Urinary bladder (tissue), 4 donors: ENCODE measurements around the gene PBX1. TPM values are rescaled to one million over a fixed set of nuclear protein-coding genes. Genes with fewer than 3 reads are reported as not detected.

Experiments
- DNase-seq: peaks from one replicate; pipeline ENCODE4 v3.0.0-alpha.2; 2015; ENCODE audit errors: extremely low spot score
- H3K27ac ChIP-seq: one replicate; pipeline ENCODE4 v1.5.1; 2013; ENCODE audit warnings: low read depth, mild to moderate bottlenecking, moderate library complexity
- H3K36me3 ChIP-seq: one replicate; pipeline ENCODE4 v1.6.1; 2013; ENCODE audit warnings: mild to moderate bottlenecking, moderate library complexity; ENCODE audit not compliant: insufficient read depth
- H3K4me1 ChIP-seq: one replicate; pipeline ENCODE4 v1.6.1; 2013; ENCODE audit warnings: mild to moderate bottlenecking, moderate library complexity; ENCODE audit not compliant: insufficient read depth
- H3K4me3 ChIP-seq: one replicate; pipeline ENCODE4 v1.5.1; 2013; ENCODE audit warnings: low read depth, low read length
- WGBS: extraction: QIAGEN DNeasy Blood & Tissue Kit; methylation state at CpG from one replicate; pipeline ENCODE4 v1.1.7; 2013; 5-methylcytosine and 5-hydroxymethylcytosine counted together
- polyA plus RNA-seq: library from polyadenylated mRNA; stranded (reverse); fragments of 200-250 nt; gene quantifications from one replicate; pipeline ENCODE4 v1.2.3, GENCODE V29; 2013
- total RNA-seq: library from RNA; depleted of rRNA; stranded (reverse); fragments of >200 nt; gene quantifications from one replicate; pipeline ENCODE4 v1.2.3, GENCODE V29; 2014
- donor health status: healthy with polysubstance abuse.
- donor health status: healthy.

The PBX1 gene
- total and polyA plus RNA-seq, 2 donors = 67.8 to 241 TPM

- Histone ChIP-seq H3K36me3 (no peaks in the 10 kb centered on the region), H3K4me3 (no peak overlapping the region), H3K27ac (no peak overlapping the region), H3K4me1 (peaks cover 2% of the 10 kb centered on the region)
- no peak for DNase-seq
- WGBS = 35% methylated on average over 8 of the region's 8 CpGs
These were observed 148.9 kb downstream of the PBX1 start for GRCh38 chr1:164707868-164708331.

- H3K4me3 ChIP-seq = no peak overlapping the region
- no peaks in the 10 kb centered on the region for H3K36me3 ChIP-seq
- WGBS = 89% methylated on average over 3 of the region's 3 CpGs
- H3K4me1 ChIP-seq = peaks cover 2% of the 10 kb centered on the region
- DNase-seq = no peak
- H3K27ac ChIP-seq = no peak overlapping the region
These were observed 149.6 kb downstream of the PBX1 start for GRCh38 chr1:164708596-164708995.

GRCh38 chr1:164709126-164709525 is 150.1 kb downstream of the PBX1 start:
- Histone ChIP-seq H3K4me1 (peaks cover 2% of the 10 kb centered on the region), H3K36me3 (no peaks in the 10 kb centered on the region), H3K27ac (peak overlapping the region; percentile 49), H3K4me3 (no peak overlapping the region)
- 53% methylated on average over 4 of the region's 4 CpGs for WGBS
- DNase-seq = no peak

GRCh38 chr1:164709541-164710278 is 150.7 kb downstream of the PBX1 start:
- DNase-seq = no peak
- no peak overlapping the region for H3K27ac ChIP-seq
- WGBS = 68% methylated on average over 10 of the region's 10 CpGs
- H3K4me3 ChIP-seq = no peak overlapping the region
- H3K4me1 ChIP-seq = peaks cover 2% of the 10 kb centered on the region
- H3K36me3 ChIP-seq = no peaks in the 10 kb centered on the region

- no peak overlapping the region for H3K27ac ChIP-seq
- H3K4me3 ChIP-seq = no peak overlapping the region
- H3K36me3 ChIP-seq = no peaks in the 10 kb centered on the region
- peaks cover 2% of the 10 kb centered on the region for H3K4me1 ChIP-seq
- no peak for DNase-seq
- 26% methylated on average over 25 of the region's 25 CpGs for WGBS
These were observed 153.4 kb downstream of the PBX1 start for GRCh38 chr1:164712131-164713036.

GRCh38 chr1:164713456-164714207 is 154.6 kb downstream of the PBX1 start:
- Histone ChIP-seq H3K4me3 (no peak overlapping the region), H3K36me3 (no peaks in the 10 kb centered on the region), H3K27ac (no peak overlapping the region), H3K4me1 (peaks cover 2% of the 10 kb centered on the region)
- no peak for DNase-seq
- 43% methylated on average over 5 of the region's 5 CpGs for WGBS

- WGBS = 82% methylated on average over 8 of the region's 8 CpGs
- Histone ChIP-seq H3K4me1 (peaks cover 4% of the 10 kb centered on the region), H3K36me3 (no peaks in the 10 kb centered on the region), H3K27ac (no peak overlapping the region), H3K4me3 (no peak overlapping the region)
- no peak for DNase-seq
These were observed 158.2 kb downstream of the PBX1 start for GRCh38 chr1:164716992-164717703.

GRCh38 chr1:164718821-164719220 is 159.8 kb downstream of the PBX1 start:
- Histone ChIP-seq H3K27ac (no peak overlapping the region), H3K36me3 (no peaks in the 10 kb centered on the region), H3K4me3 (no peak overlapping the region), H3K4me1 (peaks cover 4% of the 10 kb centered on the region)
- 36% methylated on average over 1 of the region's 1 CpG for WGBS
- no peak for DNase-seq

GRCh38 chr1:164719676-164720439 is 160.9 kb downstream of the PBX1 start:
- Histone ChIP-seq H3K27ac (no peak overlapping the region), H3K36me3 (no peaks in the 10 kb centered on the region), H3K4me1 (peaks cover 4% of the 10 kb centered on the region), H3K4me3 (no peak overlapping the region)
- 69% methylated on average over 8 of the region's 8 CpGs for WGBS
- no peak for DNase-seq

- Histone ChIP-seq H3K27ac (no peak overlapping the region), H3K4me1 (peaks cover 4% of the 10 kb centered on the region)
- 49% methylated on average over 7 of the region's 7 CpGs for WGBS
These were observed 161.7 kb downstream of the PBX1 start for GRCh38 chr1:164720440-164721227.

GRCh38 chr1:164721228-164721496 is 162.2 kb downstream of the PBX1 start:
- H3K4me3 ChIP-seq = no peak overlapping the region
- 14% methylated on average over 2 of the region's 2 CpGs for WGBS
- H3K4me1 ChIP-seq = peaks cover 4% of the 10 kb centered on the region
- H3K27ac ChIP-seq = no peak overlapping the region
- DNase-seq = no peak
- no peaks in the 10 kb centered on the region for H3K36me3 ChIP-seq

More at GRCh38 chr1:164720440-164721227, 161.7 kb downstream of the PBX1 start:
- DNase-seq = no peak
- H3K4me3 ChIP-seq = no peak overlapping the region
- no peaks in the 10 kb centered on the region for H3K36me3 ChIP-seq

GRCh38 chr1:164723296-164723798 is 164.4 kb downstream of the PBX1 start:
- no peak overlapping the region for H3K27ac ChIP-seq
- WGBS = 66% methylated on average over 9 of the region's 9 CpGs
- H3K36me3 ChIP-seq = no peaks in the 10 kb centered on the region
- DNase-seq = no peak
- H3K4me1 ChIP-seq = peaks cover 4% of the 10 kb centered on the region
- no peak overlapping the region for H3K4me3 ChIP-seq
